Measurements from ENCODE around the gene ANKRD13D. TPM values are rescaled to one million over a fixed set of nuclear protein-coding genes. Genes with fewer than 3 reads are reported as not detected.

The ANKRD13D gene
- total RNA-seq, 1 experiment from 2014 or later: 58.9 TPM

GRCh38 chr11:67315325-67315909, 26.3 kb downstream of the ANKRD13D start:
- Histone ChIP-seq H3K9me3 (ENCODE audit: low read length) (no peaks in the 10 kb centered on the region), H4K20me1 (ENCODE audit: low read length) (no peaks in the 10 kb centered on the region), H3K9ac (ENCODE audit: low read length) (no peak overlapping the region), H3K9me2 (replicated peaks; ENCODE audit: low read length) (no peaks in the 10 kb centered on the region), H3K27ac (ENCODE audit: low read length) (no peak overlapping the region), H3K27me3 (ENCODE audit: low read length) (no peaks in the 10 kb centered on the region), H3K36me3 (ENCODE audit: low read depth, low read length) (no peaks in the 10 kb centered on the region), H3K4me1 (ENCODE audit: insufficient read depth, low read length) (peaks cover 35% of the 10 kb centered on the region), H2AFZ (ENCODE audit: low read length) (no peak overlapping the region), H3K4me2 (ENCODE audit: low read length) (no peak overlapping the region), H3K4me3 (ENCODE audit: low read length) (no peak overlapping the region), H3F3A (ENCODE audit: low read length, unreplicated experiment) (peaks cover 5% of the 10 kb centered on the region), H3K79me2 (ENCODE audit: low read length) (peaks cover 21% of the 10 kb centered on the region)
- ChIA-PET POLR2A (ENCODE audit: unreplicated experiment) (interaction anchor here (0.6 kb wide), 1 partner anchor 150 kb away, joined by 3 read pairs; no protein-coding TSS in a partner anchor), CTCF (no interaction called here)
- TF ChIP-seq, protein P1, sequence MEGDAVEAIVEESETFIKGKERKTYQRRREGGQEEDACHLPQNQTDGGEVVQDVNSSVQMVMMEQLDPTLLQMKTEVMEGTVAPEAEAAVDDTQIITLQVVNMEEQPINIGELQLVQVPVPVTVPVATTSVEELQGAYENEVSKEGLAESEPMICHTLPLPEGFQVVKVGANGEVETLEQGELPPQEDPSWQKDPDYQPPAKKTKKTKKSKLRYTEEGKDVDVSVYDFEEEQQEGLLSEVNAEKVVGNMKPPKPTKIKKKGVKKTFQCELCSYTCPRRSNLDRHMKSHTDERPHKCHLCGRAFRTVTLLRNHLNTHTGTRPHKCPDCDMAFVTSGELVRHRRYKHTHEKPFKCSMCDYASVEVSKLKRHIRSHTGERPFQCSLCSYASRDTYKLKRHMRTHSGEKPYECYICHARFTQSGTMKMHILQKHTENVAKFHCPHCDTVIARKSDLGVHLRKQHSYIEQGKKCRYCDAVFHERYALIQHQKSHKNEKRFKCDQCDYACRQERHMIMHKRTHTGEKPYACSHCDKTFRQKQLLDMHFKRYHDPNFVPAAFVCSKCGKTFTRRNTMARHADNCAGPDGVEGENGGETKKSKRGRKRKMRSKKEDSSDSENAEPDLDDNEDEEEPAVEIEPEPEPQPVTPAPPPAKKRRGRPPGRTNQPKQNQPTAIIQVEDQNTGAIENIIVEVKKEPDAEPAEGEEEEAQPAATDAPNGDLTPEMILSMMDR (conservative IDR thresholded peaks at IDR 0.05; ENCODE audit: low read depth, low read length): no peak
- DNase-seq (no peak), ATAC-seq (no peak)
- intact Hi-C loops (cut with micrococcal nuclease): loop anchor here (5.0 kb wide), 1 partner anchor 233 kb away; no protein-coding TSS in a partner anchor
- no TSS peak for BruUV-seq (replicated peaks)

GRCh38 chr11:67316882-67317204, 27.7 kb downstream of the ANKRD13D start:
- no peak for ATAC-seq
- CTCF ChIA-PET: interaction anchor here (0.6 to 2.0 kb wide), 8 partner anchors 14 to 295 kb away, joined by 3 to 25 read pairs (median 6); partner anchors contain the start of gene SSH3
- H3K9me3 ChIP-seq (ENCODE audit: low read length): no peaks in the 10 kb centered on the region

More at GRCh38 chr11:67316882-67317204, 27.7 kb downstream of the ANKRD13D start:
- peak overlapping the region; percentile 75 for H3K4me3 ChIP-seq (ENCODE audit: low read length)
- no peaks in the 10 kb centered on the region for H3K36me3 ChIP-seq (ENCODE audit: low read depth, low read length)
- H3K4me1 ChIP-seq (ENCODE audit: insufficient read depth, low read length): peaks cover 30% of the 10 kb centered on the region
- POLR2A ChIA-PET (ENCODE audit: unreplicated experiment): interaction anchor here (0.6 to 0.8 kb wide), 2 partner anchors 14 to 1797 kb away, joined by 3 to 5 read pairs; no protein-coding TSS in a partner anchor
- TF ChIP-seq, protein P1 (conservative IDR thresholded peaks at IDR 0.05; ENCODE audit: low read depth, low read length): no peak
- no peak for TF ChIP-seq EZH2phosphoT487 (IDR thresholded peaks at IDR 0.05; ENCODE audit: borderline replicate concordance, low read length)
- TF ChIP-seq EZH2 (IDR thresholded peaks at IDR 0.05; ENCODE audit: low read length, unreplicated experiment): no peak
- H3K4me2 ChIP-seq (ENCODE audit: low read length): peak overlapping the region; percentile 99
- H3K79me2 ChIP-seq (ENCODE audit: low read length): peaks cover 21% of the 10 kb centered on the region
- intact Hi-C loops (cut with micrococcal nuclease): loop anchor here (1.0 to 5.0 kb wide), 5 partner anchors 29 to 235 kb away; no protein-coding TSS in a partner anchor
- no peak for DNase-seq
- H3K27me3 ChIP-seq (ENCODE audit: low read length): no peaks in the 10 kb centered on the region
- H3K27ac ChIP-seq (ENCODE audit: low read length): peak overlapping the region; percentile 78
- peaks cover 5% of the 10 kb centered on the region for H3F3A ChIP-seq (ENCODE audit: low read length, unreplicated experiment)
- H3K9me2 ChIP-seq (replicated peaks; ENCODE audit: low read length): no peaks in the 10 kb centered on the region
- peak overlapping the region; percentile 80 for H3K9ac ChIP-seq (ENCODE audit: low read length)
- H2AFZ ChIP-seq (ENCODE audit: low read length): peak overlapping the region; percentile 84
- no TSS peak for BruUV-seq (replicated peaks)
- no peaks in the 10 kb centered on the region for H4K20me1 ChIP-seq (ENCODE audit: low read length)
